Neural crest cell (in vitro differentiated cells): ENCODE measurements around the gene NTRK1. TPM values are rescaled to one million over a fixed set of nuclear protein-coding genes. Genes with fewer than 3 reads are reported as not detected.

ENCODE experiments used
- DNase-seq: peaks from one replicate; pipeline ENCODE4 v3.0.0; 2021; ENCODE audit warnings: low read depth, mixed read lengths, low spot score
- H3K27ac Mint-ChIP-seq: one replicate; pipeline ENCODE4 v1.8.0; 2021; ENCODE audit warnings: mild to moderate bottlenecking, mixed read lengths; ENCODE audit not compliant: unreplicated experiment
- H3K27me3 Mint-ChIP-seq: 2 replicates; pipeline ENCODE4 v1.8.0; 2021; ENCODE audit warnings: low read depth, mild to moderate bottlenecking, mixed read lengths
- H3K36me3 Mint-ChIP-seq: 2 replicates; pipeline ENCODE4 v1.8.0; 2021; ENCODE audit warnings: low read depth, mild to moderate bottlenecking, mixed read lengths
- H3K4me1 Mint-ChIP-seq: 2 replicates; pipeline ENCODE4 v1.8.0; 2021; ENCODE audit warnings: mixed read lengths
- H3K4me3 Mint-ChIP-seq: one replicate; pipeline ENCODE4 v1.8.0; 2021; ENCODE audit warnings: mild to moderate bottlenecking, mixed read lengths
- H3K9me3 Mint-ChIP-seq: 2 replicates; pipeline ENCODE4 v1.8.0; 2021; ENCODE audit warnings: mixed read lengths
- CTCF ChIP-seq: fragments of 200-600 bp; sonication (generic); conservative IDR thresholded peaks from 2 replicates; pipeline ENCODE4 v1.5.0; 2021; ENCODE audit warnings: antibody characterized with exemption, mild to moderate bottlenecking
- total RNA-seq: library from RNA; stranded (reverse); gene quantifications from 2 replicates; pipeline ENCODE4 v1.2.1, GENCODE V29; 2021

Gene NTRK1
- total RNA-seq, 1 donor from 2014 or later, result 0.21 TPM

DNA sequence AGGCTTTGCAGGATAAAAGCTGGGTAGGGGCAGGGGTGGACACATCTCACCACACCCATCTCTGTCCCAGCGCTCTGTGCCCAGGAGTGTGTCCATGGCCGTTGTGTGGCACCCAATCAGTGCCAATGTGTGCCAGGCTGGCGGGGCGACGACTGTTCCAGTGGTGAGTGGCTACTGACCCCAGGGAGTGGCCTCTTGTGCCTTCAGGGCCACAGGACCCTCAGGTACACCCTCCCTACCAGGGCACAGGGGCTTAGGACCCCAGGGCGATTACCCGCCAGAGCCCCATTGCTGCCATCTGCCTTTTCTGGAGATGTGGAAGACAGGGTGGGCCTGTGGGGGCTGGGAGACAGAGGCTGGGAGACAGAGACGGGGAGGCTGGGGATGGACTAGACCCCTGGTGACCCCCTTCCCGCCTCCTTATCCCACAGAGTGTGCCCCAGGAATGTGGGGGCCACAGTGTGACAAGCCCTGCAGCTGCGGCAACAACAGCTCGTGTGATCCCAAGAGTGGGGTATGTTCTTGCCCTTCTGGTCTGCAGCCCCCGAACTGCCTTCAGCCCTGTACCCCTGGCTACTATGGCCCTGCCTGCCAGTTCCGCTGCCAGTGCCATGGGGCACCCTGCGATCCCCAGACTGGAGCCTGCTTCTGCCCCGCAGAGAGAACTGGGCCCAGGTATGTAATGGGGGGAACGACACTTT, 45.7 kb downstream of the NTRK1 start:
- no peaks in the 10 kb centered on the region for H3K9me3 Mint-ChIP-seq
- H3K27me3 Mint-ChIP-seq, result no peaks in the 10 kb centered on the region
- no peak overlapping the region for H3K27ac Mint-ChIP-seq
- no peak for TF ChIP-seq CTCF
- no peak overlapping the region for H3K4me3 Mint-ChIP-seq
- no peaks in the 10 kb centered on the region for H3K36me3 Mint-ChIP-seq
- peaks cover 4% of the 10 kb centered on the region for H3K4me1 Mint-ChIP-seq
- no peak for DNase-seq

GRCh38 chr1:156908541-156908940, 47.9 kb downstream of the NTRK1 start:
- Mint-ChIP-seq H3K27ac (no peak overlapping the region), H3K4me1 (peaks cover 4% of the 10 kb centered on the region), H3K36me3 (no peaks in the 10 kb centered on the region), H3K4me3 (no peak overlapping the region), H3K9me3 (no peaks in the 10 kb centered on the region), H3K27me3 (no peaks in the 10 kb centered on the region)
- DNase-seq, result no peak
- TF ChIP-seq CTCF, result no peak

GRCh38 chr1:156908955-156909354, 48.3 kb downstream of the NTRK1 start:
- no peak for TF ChIP-seq CTCF
- H3K36me3 Mint-ChIP-seq, result no peaks in the 10 kb centered on the region
- no peaks in the 10 kb centered on the region for H3K27me3 Mint-ChIP-seq
- DNase-seq, result no peak
- H3K4me1 Mint-ChIP-seq, result peaks cover 2% of the 10 kb centered on the region
- no peaks in the 10 kb centered on the region for H3K9me3 Mint-ChIP-seq
- H3K4me3 Mint-ChIP-seq, result no peak overlapping the region
- no peak overlapping the region for H3K27ac Mint-ChIP-seq

- DNase-seq, result no peak
- H3K36me3 Mint-ChIP-seq, result no peaks in the 10 kb centered on the region
- no peaks in the 10 kb centered on the region for H3K27me3 Mint-ChIP-seq
- H3K4me1 Mint-ChIP-seq, result no peaks in the 10 kb centered on the region
- H3K4me3 Mint-ChIP-seq, result no peak overlapping the region
- no peak overlapping the region for H3K27ac Mint-ChIP-seq
- H3K9me3 Mint-ChIP-seq, result no peaks in the 10 kb centered on the region
- no peak for TF ChIP-seq CTCF
These were observed 49.0 kb downstream of the NTRK1 start for GRCh38 chr1:156909671-156910070.

- Mint-ChIP-seq H3K27ac (no peak overlapping the region), H3K4me1 (no peaks in the 10 kb centered on the region), H3K36me3 (no peaks in the 10 kb centered on the region), H3K9me3 (no peaks in the 10 kb centered on the region), H3K4me3 (no peak overlapping the region), H3K27me3 (no peaks in the 10 kb centered on the region)
- DNase-seq, result peak; percentile 67
- peak; percentile 85 for TF ChIP-seq CTCF
These were observed 49.7 kb downstream of the NTRK1 start for GRCh38 chr1:156910309-156910782.
